HG02763 (cell line): ENCODE data around the gene SC5D.
A peak's percentile ranks its signal among the peaks of the same experiment; 100 is the strongest.

Experiments
- ATAC-seq: cut with Tn5 transposase; IDR thresholded peaks from one replicate; pipeline ENCODE4 v1.9.1; 2021; ENCODE audit warnings: mild to moderate bottlenecking, moderate library complexity; ENCODE audit not compliant: unreplicated experiment

The SC5D gene

GRCh38 chr11:121292495-121293287, at the start of gene SC5D:
Gene SC5D, plus strand, starts transcription at chr11:121292771. Its CDS starts 10,605 bp downstream, at chr11:121303376.
- ATAC-seq: peak; percentile 93

GRCh38 chr11:121244884-121245283, 47.7 kb upstream of the SC5D start:
- no peak for ATAC-seq

- ATAC-seq: no peak
Observed at GRCh38 chr11:121246021-121246768, 46.4 kb upstream of the SC5D start.

- no peak for ATAC-seq
Observed at GRCh38 chr11:121246769-121247035, 45.9 kb upstream of the SC5D start.

GRCh38 chr11:121248496-121248895, 44.1 kb upstream of the SC5D start:
- no peak for ATAC-seq

GRCh38 chr11:121249039-121249663, 43.4 kb upstream of the SC5D start:
- ATAC-seq: no peak

GRCh38 chr11:121250843-121251242, 41.7 kb upstream of the SC5D start:
- no peak for ATAC-seq

GRCh38 chr11:121253951-121254350, 38.6 kb upstream of the SC5D start:
- no peak for ATAC-seq

- ATAC-seq: no peak
Observed at GRCh38 chr11:121254756-121255155, 37.8 kb upstream of the SC5D start.

GRCh38 chr11:121255473-121256125, 37.0 kb upstream of the SC5D start:
- no peak for ATAC-seq

GRCh38 chr11:121257289-121257688, 35.3 kb upstream of the SC5D start:
- ATAC-seq: no peak

- no peak for ATAC-seq
Observed at GRCh38 chr11:121257976-121258375, 34.6 kb upstream of the SC5D start.

GRCh38 chr11:121265586-121265985, 27.0 kb upstream of the SC5D start:
- ATAC-seq: no peak

GRCh38 chr11:121268581-121268980, 24.0 kb upstream of the SC5D start:
- ATAC-seq: no peak

- no peak for ATAC-seq
Observed at GRCh38 chr11:121270001-121270678, 22.4 kb upstream of the SC5D start.

GRCh38 chr11:121274332-121274991, 18.1 kb upstream of the SC5D start:
- ATAC-seq: no peak

- ATAC-seq: no peak
Observed at GRCh38 chr11:121281698-121282097, 10.9 kb upstream of the SC5D start.

GRCh38 chr11:121282386-121282785, 10.2 kb upstream of the SC5D start:
- ATAC-seq: no peak

GRCh38 chr11:121282886-121283502, 9.6 kb upstream of the SC5D start:
- ATAC-seq: peak; percentile 54

- ATAC-seq: no peak
Observed at GRCh38 chr11:121291319-121291718, 1.3 kb upstream of the SC5D start.
